Heart left ventricle (tissue), 16 donors: ENCODE results near the gene SRC. TPM values are rescaled to one million over a fixed set of nuclear protein-coding genes. Genes with fewer than 3 reads are reported as not detected.

ENCODE experiments used
- ATAC-seq, 4 donors: fragments of 200-7000 bp; cut with Tn5 transposase; one replicate each; pipeline ENCODE4 v1.9.1; 2020 to 2022; ENCODE audit warnings: moderate library complexity in 4 of 4, mild to moderate bottlenecking in 3 of 4, moderate number of reproducible peaks in 1 of 4
- DNase-seq, 5 donors: peaks; one replicate each; pipeline ENCODE4 v3.0.0-alpha.2; 2020
- H3K27ac ChIP-seq, 12 donors: fragments of 200-600 bp; sonication (generic) in 4 of 12; one replicate each; pipeline versions ENCODE4 v1.5.0 to v1.8.0; 2016 to 2022; ENCODE audit warnings: mild to moderate bottlenecking in 2 of 12
- H3K27me3 ChIP-seq, 9 donors: fragments of 200-600 bp; sonication (generic) in 2 of 9; one replicate each; pipeline versions ENCODE4 v1.5.1 to v1.8.0; 2016 to 2022; ENCODE audit warnings: mild to moderate bottlenecking in 3 of 9
- H3K36me3 ChIP-seq, 9 donors: fragments of 200-600 bp; sonication (generic) in 2 of 9; one replicate each; pipeline versions ENCODE4 v1.5.0 to v1.8.0; 2018 to 2022; ENCODE audit warnings: mild to moderate bottlenecking in 2 of 9
- H3K4me1 ChIP-seq, 12 donors: fragments of 200-600 bp; sonication (generic) in 4 of 12; one replicate each; pipeline versions ENCODE4 v1.5.0 to v1.8.0; 2016 to 2022; ENCODE audit warnings: mild to moderate bottlenecking in 3 of 12
- H3K4me3 ChIP-seq, 12 donors: fragments of 200-600 bp; sonication (generic) in 4 of 12; one replicate each; pipeline versions ENCODE4 v1.5.0 to v1.8.0; 2017 to 2022; ENCODE audit warnings: mild to moderate bottlenecking in 9 of 12, moderate library complexity in 4 of 12
- H3K9me3 ChIP-seq, 12 donors: fragments of 200-600 bp; sonication (generic) in 4 of 12; one replicate each; pipeline versions ENCODE4 v1.5.0 to v1.8.0; 2016 to 2022; ENCODE audit warnings: mild to moderate bottlenecking in 1 of 12
- CTCF ChIP-seq, 12 donors: fragments of 200-600 bp; sonication (generic) in 4 of 12; IDR thresholded peaks; one replicate each; pipeline versions ENCODE4 v1.5.0 to v1.8.0; 2018 to 2022; ENCODE audit warnings: antibody characterized with exemption in 12 of 12, mild to moderate bottlenecking in 5 of 12
- POLR2A ChIP-seq, 2 donors: fragments of 450-650 bp; IDR thresholded peaks; one replicate each; pipeline ENCODE4 v1.6.1; 2017; ENCODE audit warnings: antibody characterized with exemption in 2 of 2, mild to moderate bottlenecking in 2 of 2, moderate library complexity in 2 of 2
- WGBS, 4 donors: extraction: QIAGEN DNeasy Blood & Tissue Kit in 2 of 4; methylation state at CpG; one replicate each; pipeline versions ENCODE4 v1.1.5 to v1.1.7; 2013 to 2018; 5-methylcytosine and 5-hydroxymethylcytosine counted together
- intact Hi-C, 10 donors: fragments of 100-400 bp; cut with DNase I; formaldehyde crosslinking; loops; one replicate each; pipeline versions ENCODE4 v1.11.1 to v1.14.2; 2022
- polyA plus RNA-seq, 2 donors: library from polyadenylated mRNA; stranded (reverse); fragments of 200-250 nt; gene quantifications; one replicate each; pipeline ENCODE4 v1.2.3, GENCODE V29; 2013
- total RNA-seq, 9 donors: library from RNA; depleted of rRNA in 2 of 9; stranded (reverse); fragments of >200 nt in 2 of 9; fragmentation: NEBNext Ultra II Directional in 3 of 9; extraction: Animal tissue kit (Norgen Biotek cat#: 25700) in 3 of 9; gene quantifications; one replicate each; pipeline versions ENCODE4 v1.1.0 to v1.2.4, GENCODE V29; 2016 to 2023
- donor health status: ischemic (EF 13 %, LVEDD 7.1; RV severe dilation, severe dysfunction).
- donor health status: healthy with polysubstance abuse.
- donor health status: DM: no; HTN: yes; CAD: no.
- donor health status: DM: no; HTN: no; CAD: no.
- donor health status: ischemic (EF 25% LVEDD 6.9; RV normal size, moderate dysfunction).
- donor health status: ischemic (EF 25% LVEDD 5.7; RV mildly dilated, moderate dysfunction).
- donor health status: healthy.
- donor health status: DM: yes; HTN: yes; CAD: no.
- donor health status: ischemic (EF 35%, LVEDD 5.7; RV mildly dilated, moderate dysfunction).
- donor health status: nonischemic (EF 11% LVEDD 7.7; RV severe dilation, severe dysfunction).
- donor health status: DM: yes; HTN: yes; CAD: no.
- donor health status: PGD.
- donor health status: ischemic (EF 29% LVEDD 5.4; RV normal size, mild dysfunction).
- donor health status: nonischemic (EF 23%, LVEDD 6.1; RV moderate dilation, normal function).

The SRC gene
- total and polyA plus RNA-seq, 11 donors = 2.5 to 19.9 (median 5.1) TPM

- no peak for DNase-seq
- H3K4me3 ChIP-seq = no peak overlapping the region
- no peak for ATAC-seq
- 52 to 71% (median 62%) methylated on average over 3 of the region's 3 CpGs for WGBS, 4 donors
- H3K36me3 ChIP-seq = no peaks in the 10 kb centered on the region
- no peak overlapping the region for H3K27ac ChIP-seq
- no peaks in the 10 kb centered on the region for H3K4me1 ChIP-seq
- H3K9me3 ChIP-seq = no peaks in the 10 kb centered on the region
- H3K27me3 ChIP-seq = no peaks in the 10 kb centered on the region
- TF ChIP-seq CTCF (IDR thresholded peaks at IDR 0.05) (no peak), POLR2A (IDR thresholded peaks at IDR 0.05) (no peak)
- intact Hi-C loops = no loop called here
These were observed 97.0 kb downstream of the SRC start for GRCh38 chr20:37442986-37443385.

GRCh38 chr20:37443596-37443995 is 97.7 kb downstream of the SRC start:
- intact Hi-C loops = no loop called here
- no peak for ATAC-seq
- no peaks in the 10 kb centered on the region for H3K9me3 ChIP-seq
- DNase-seq = no peak
- H3K27me3 ChIP-seq = no peaks in the 10 kb centered on the region
- no peak overlapping the region for H3K27ac ChIP-seq
- no peaks in the 10 kb centered on the region for H3K4me1 ChIP-seq
- no peak for TF ChIP-seq CTCF (IDR thresholded peaks at IDR 0.05)
- TF ChIP-seq POLR2A (IDR thresholded peaks at IDR 0.05) = no peak
- no peak overlapping the region for H3K4me3 ChIP-seq
- whole genome bisulfite sequencing, 4 donors = 78 to 82% (median 80%) methylated on average over 4 of the region's 4 CpGs
- no peaks in the 10 kb centered on the region for H3K36me3 ChIP-seq

GRCh38 chr20:37445041-37445440 is 99.1 kb downstream of the SRC start:
- no peak for DNase-seq
- H3K9me3 ChIP-seq = no peaks in the 10 kb centered on the region
- H3K27ac ChIP-seq = no peak overlapping the region
- TF ChIP-seq CTCF (IDR thresholded peaks at IDR 0.05) (no peak), POLR2A (IDR thresholded peaks at IDR 0.05) (no peak)
- H3K4me3 ChIP-seq = no peak overlapping the region
- no peaks in the 10 kb centered on the region for H3K4me1 ChIP-seq
- intact Hi-C loops = no loop called here
- no peaks in the 10 kb centered on the region for H3K36me3 ChIP-seq
- 71 to 77% (median 75%) methylated on average over 4 to 6 of the region's 6 CpGs for WGBS, 4 donors
- H3K27me3 ChIP-seq = no peaks in the 10 kb centered on the region
- ATAC-seq = no peak

- H3K36me3 ChIP-seq = no peaks in the 10 kb centered on the region
- 63 to 87% (median 72%) methylated on average over 5 of the region's 5 CpGs for WGBS, 4 donors
- no peaks in the 10 kb centered on the region for H3K27me3 ChIP-seq
- H3K9me3 ChIP-seq = no peaks in the 10 kb centered on the region
- no peak overlapping the region for H3K27ac ChIP-seq
- no peak overlapping the region for H3K4me3 ChIP-seq
- H3K4me1 ChIP-seq = no peaks in the 10 kb centered on the region
- TF ChIP-seq CTCF (IDR thresholded peaks at IDR 0.05) = no peak
- TF ChIP-seq POLR2A (IDR thresholded peaks at IDR 0.05) = no peak
- ATAC-seq = no peak
- intact Hi-C loops = no loop called here
- DNase-seq = no peak
These were observed 100.5 kb downstream of the SRC start for GRCh38 chr20:37446286-37447032.
